Neural cell (in vitro differentiated cells): Measurements from ENCODE around the gene SLC34A1. TPM values are rescaled to one million over a fixed set of nuclear protein-coding genes. Genes with fewer than 3 reads are reported as not detected.
"Not testable (repeated sequence)": the region's sequence is repeated elsewhere in the genome, so short reads cannot be mapped to it uniquely, and the experiment has no call there.

Experiments used
- H2AFZ ChIP-seq: fragments of 200-600, 300-800 bp; sonication (generic), shearing (Covaris generic); 2 replicates; pipeline ENCODE4 v1.6.0; 2014; ENCODE audit warnings: low read depth, mild to moderate bottlenecking, antibody characterized with exemption, low read length, moderate library complexity
- H3F3A ChIP-seq: fragments of 200-600 bp; shearing (Covaris generic); 2 replicates; pipeline ENCODE4 v1.6.1; 2016; ENCODE audit warnings: mild to moderate bottlenecking, moderate library complexity, mixed read lengths, antibody characterized with exemption, low read length; ENCODE audit not compliant: insufficient read depth, poor library complexity, severe bottlenecking
- H3K27ac ChIP-seq: fragments of 200-600, 300-800 bp; sonication (generic), shearing (Covaris generic); 2 replicates; pipeline ENCODE4 v1.5.1; 2014; ENCODE audit warnings: mild to moderate bottlenecking, low read length, moderate library complexity
- H3K27me3 ChIP-seq: fragments of 300-800, 200-600 bp; sonication (generic), shearing (Covaris generic); 2 replicates; pipeline ENCODE4 v1.6.0; 2014; ENCODE audit warnings: mild to moderate bottlenecking, low read depth, low read length, moderate library complexity; ENCODE audit not compliant: insufficient read depth
- H3K36me3 ChIP-seq: fragments of 300-800, 200-600 bp; sonication (generic), shearing (Covaris generic); 2 replicates; pipeline ENCODE4 v1.5.1; 2014; ENCODE audit warnings: mild to moderate bottlenecking, antibody characterized with exemption, low read length, moderate library complexity; ENCODE audit not compliant: insufficient read depth
- H3K4me2 ChIP-seq: fragments of 300-800, 200-600 bp; sonication (generic), shearing (Covaris generic); 2 replicates; pipeline ENCODE4 v1.6.0; 2014; ENCODE audit warnings: mild to moderate bottlenecking, low read length
- H3K4me3 ChIP-seq: fragments of 300-800, 200-600 bp; sonication (generic), shearing (Covaris generic); 2 replicates; pipeline ENCODE4 v1.5.1; 2014; ENCODE audit warnings: mild to moderate bottlenecking, low read length, moderate library complexity
- H3K79me2 ChIP-seq: fragments of 200-600 bp; shearing (Covaris generic); replicated peaks from 2 replicates; pipeline ENCODE4 v1.6.0; 2014; ENCODE audit warnings: mild to moderate bottlenecking, low read length, moderate library complexity; ENCODE audit not compliant: insufficient read depth
- H3K9ac ChIP-seq: fragments of 300-800, 200-600 bp; sonication (generic), shearing (Covaris generic); 2 replicates; pipeline ENCODE4 v1.6.1; 2016; ENCODE audit warnings: mild to moderate bottlenecking, low read length, mixed read lengths
- H3K9me2 ChIP-seq: fragments of 200-600 bp; shearing (Covaris generic); 2 replicates; pipeline ENCODE4 v1.6.1; 2016; ENCODE audit warnings: mild to moderate bottlenecking, low read length, mixed read lengths; ENCODE audit not compliant: insufficient read depth
- H3K9me3 ChIP-seq: fragments of 200-600, 300-800 bp; sonication (generic), shearing (Covaris generic); 2 replicates; pipeline ENCODE4 v1.6.1; 2016; ENCODE audit warnings: mild to moderate bottlenecking, mixed run types, low read length, moderate library complexity, mixed read lengths
- H4K20me1 ChIP-seq: fragments of 200-600 bp; shearing (Covaris generic); 2 replicates; pipeline ENCODE4 v1.6.1; 2016; ENCODE audit warnings: mild to moderate bottlenecking, mixed run types; ENCODE audit not compliant: insufficient read depth
- CTCF ChIP-seq: fragments of 450-650 bp; IDR thresholded peaks from 2 replicates; pipeline ENCODE4 v1.5.1; 2014; ENCODE audit warnings: antibody characterized with exemption, mild to moderate bottlenecking, moderate library complexity; ENCODE audit not compliant: poor library complexity, severe bottlenecking
- EP300 ChIP-seq: fragments of 450-650 bp; conservative IDR thresholded peaks from 2 replicates; pipeline ENCODE4 v1.6.1; 2014; ENCODE audit warnings: antibody characterized with exemption, mild to moderate bottlenecking, moderate library complexity; ENCODE audit not compliant: poor library complexity, severe bottlenecking
- EZH2 ChIP-seq: fragments of 200-600, 300-800 bp; shearing (Covaris generic), sonication (generic); IDR thresholded peaks from 2 replicates; pipeline ENCODE4 v1.6.1; 2014; ENCODE audit warnings: antibody characterized with exemption, low read length, borderline replicate concordance, mild to moderate bottlenecking; ENCODE audit not compliant: insufficient read depth, poor library complexity, severe bottlenecking
- MXI1 ChIP-seq: fragments of 450-650 bp; conservative IDR thresholded peaks from 2 replicates; pipeline ENCODE4 v1.6.1; 2014; ENCODE audit warnings: antibody characterized with exemption, mild to moderate bottlenecking; ENCODE audit not compliant: poor library complexity, severe bottlenecking
- POLR2AphosphoS5 ChIP-seq: IDR thresholded peaks from 2 replicates; pipeline ENCODE4 v1.6.1; 2012
- RAD21 ChIP-seq: fragments of 450-650 bp; conservative IDR thresholded peaks from 2 replicates; pipeline ENCODE4 v1.6.1; 2014; ENCODE audit warnings: antibody characterized with exemption, mild to moderate bottlenecking, moderate library complexity
- REST ChIP-seq: IDR thresholded peaks from 2 replicates; pipeline ENCODE4 v1.6.1; 2012; ENCODE audit warnings: borderline replicate concordance
- SMC3 ChIP-seq: fragments of 450-650 bp; conservative IDR thresholded peaks from 2 replicates; pipeline ENCODE4 v1.6.1; 2014; ENCODE audit warnings: antibody characterized with exemption, mild to moderate bottlenecking, moderate library complexity; ENCODE audit not compliant: poor library complexity
- TAF1 ChIP-seq: IDR thresholded peaks from 2 replicates; pipeline ENCODE4 v1.6.1; 2012; ENCODE audit warnings: low read depth
- polyA plus RNA-seq: library from polyadenylated mRNA; depleted of rRNA; stranded (reverse); fragments of >200 nt; gene quantifications from 2 replicates; pipeline ENCODE4 v1.2.3, GENCODE V29; 2014

SLC34A1 gene
- polyA plus RNA-seq, 1 donor from 2014 or later, result not detected

GRCh38 chr5:177420472-177420871 lies 36.2 kb downstream of the SLC34A1 start:
- H3K4me2 ChIP-seq, H3K79me2 ChIP-seq, H4K20me1 ChIP-seq, H3K27me3 ChIP-seq, H2AFZ ChIP-seq, H3K36me3 ChIP-seq, H3K9me3 ChIP-seq, H3K4me3 ChIP-seq, H3K9ac ChIP-seq, H3K27ac ChIP-seq, H3K9me2 ChIP-seq, H3F3A ChIP-seq: not testable (repeated sequence)

GRCh38 chr5:177421062-177421798 lies 37.0 kb downstream of the SLC34A1 start:
- Histone ChIP-seq H3K36me3 (no peaks in the 10 kb centered on the region), H4K20me1 (no peaks in the 10 kb centered on the region), H3K4me3 (no peak overlapping the region), H3K9me3 (no peaks in the 10 kb centered on the region), H2AFZ (no peak overlapping the region), H3F3A (no peaks in the 10 kb centered on the region), H3K9ac (no peak overlapping the region), H3K4me2 (no peak overlapping the region), H3K9me2 (no peaks in the 10 kb centered on the region), H3K27me3 (no peaks in the 10 kb centered on the region), H3K27ac (no peak overlapping the region), H3K79me2 (no peaks in the 10 kb centered on the region)
- TF ChIP-seq POLR2AphosphoS5, result no peak
- TF ChIP-seq TAF1, result no peak
- no peak for TF ChIP-seq REST
- TF ChIP-seq EZH2, result no peak
- no peak for TF ChIP-seq SMC3
- TF ChIP-seq CTCF, result no peak
- TF ChIP-seq EP300, result no peak
- TF ChIP-seq MXI1, result no peak

- peaks cover 16% of the 10 kb centered on the region for H3K79me2 ChIP-seq
- H3K27ac ChIP-seq, result no peak overlapping the region
- H3K36me3 ChIP-seq, result no peaks in the 10 kb centered on the region
- H3F3A ChIP-seq, result no peaks in the 10 kb centered on the region
- no peak overlapping the region for H2AFZ ChIP-seq
- H3K4me3 ChIP-seq, result no peak overlapping the region
- no peaks in the 10 kb centered on the region for H4K20me1 ChIP-seq
- H3K9ac ChIP-seq, result no peak overlapping the region
- no peaks in the 10 kb centered on the region for H3K9me2 ChIP-seq
- no peaks in the 10 kb centered on the region for H3K9me3 ChIP-seq
- H3K27me3 ChIP-seq, result no peaks in the 10 kb centered on the region
- no peak for TF ChIP-seq RAD21
- TF ChIP-seq CTCF, result no peak
- TF ChIP-seq EZH2, result no peak
- TF ChIP-seq MXI1, result no peak
- TF ChIP-seq TAF1, result no peak
- TF ChIP-seq POLR2AphosphoS5, result no peak
- TF ChIP-seq REST, result no peak
- no peak for TF ChIP-seq SMC3
- TF ChIP-seq EP300, result no peak
- no peak overlapping the region for H3K4me2 ChIP-seq
These were observed 39.4 kb downstream of the SLC34A1 start for GRCh38 chr5:177423671-177424070.
